Right lung (tissue), 5 donors: ENCODE measurements around the gene HOMEZ. TPM values are rescaled to one million over a fixed set of nuclear protein-coding genes. Genes with fewer than 3 reads are reported as not detected.

ENCODE experiments used
- DNase-seq, 2 donors: peaks; one replicate each; pipeline ENCODE4 v3.0.0-alpha.2; 2013
- polyA plus RNA-seq, 5 donors: library from polyadenylated mRNA; unstranded; fragments of 120-200 nt; gene quantifications; one replicate each; pipeline versions ENCODE4 v1.2.1 to v1.2.3, GENCODE V29; 2013; ENCODE audit warnings: inconsistent platforms in 1 of 5, low replicate concordance in 1 of 5; ENCODE audit not compliant: insufficient read length in 5 of 5, insufficient read depth in 1 of 5

Gene HOMEZ
- polyA plus RNA-seq, 5 donors, result 15.2 to 19.3 (median 16.4) TPM

DNA sequence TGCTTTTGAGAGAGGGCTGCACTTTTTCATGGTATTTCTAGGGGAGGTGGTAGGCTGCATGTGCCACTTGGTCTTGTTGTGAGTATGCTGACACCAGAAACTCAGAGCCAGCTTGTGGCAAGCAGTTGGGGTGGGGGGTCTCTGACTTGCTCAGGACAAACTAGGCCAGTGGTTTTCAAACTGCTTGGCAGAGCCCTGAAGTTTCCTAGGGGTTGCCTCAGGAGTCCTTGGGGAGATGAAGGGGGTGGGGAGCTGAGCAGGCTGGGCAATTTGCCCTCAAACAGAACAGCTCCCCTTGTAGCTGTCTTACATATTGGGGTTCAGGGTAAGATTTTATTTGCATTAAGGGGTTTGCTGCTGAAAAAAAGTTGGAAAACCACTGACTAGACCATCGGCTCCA lies 24.6 kb upstream of the HOMEZ start:
- no peak for DNase-seq

DNA sequence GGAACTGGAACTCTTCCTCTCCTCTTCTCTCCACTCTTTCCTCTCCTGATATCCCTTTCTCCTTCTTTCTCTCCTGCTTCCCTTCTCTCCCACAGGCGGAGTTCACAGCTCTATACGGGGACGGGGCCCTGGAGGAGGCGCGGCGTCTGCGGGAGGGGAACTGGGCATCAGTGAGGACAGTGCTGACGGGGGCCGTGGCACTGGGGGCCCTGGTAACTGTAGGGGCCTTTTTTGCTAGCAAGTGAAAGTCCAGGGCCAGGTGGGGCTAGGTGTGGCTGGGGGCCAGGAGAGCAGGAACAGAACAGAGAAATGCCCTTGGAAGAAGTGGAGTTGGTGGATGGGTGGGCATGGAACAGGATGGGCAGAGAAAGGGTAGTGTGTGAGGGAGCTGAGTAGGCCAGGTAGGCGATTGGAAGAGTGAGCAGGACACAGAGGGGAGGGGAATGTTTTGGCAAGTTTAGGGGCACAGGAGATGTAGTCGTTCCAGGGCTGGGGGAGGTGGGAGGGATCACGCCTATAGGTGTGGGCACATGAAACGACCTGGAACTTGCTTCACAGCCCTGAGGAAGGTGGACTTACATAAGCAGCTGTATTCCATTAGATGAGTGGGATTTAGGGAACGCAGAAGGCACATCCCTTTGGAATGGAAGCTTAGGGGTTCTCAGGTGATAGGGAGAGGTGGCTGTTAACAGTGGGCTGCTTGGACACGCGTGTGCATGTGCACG lies 23.0 kb upstream of the HOMEZ start:
- DNase-seq, result no peak

DNA sequence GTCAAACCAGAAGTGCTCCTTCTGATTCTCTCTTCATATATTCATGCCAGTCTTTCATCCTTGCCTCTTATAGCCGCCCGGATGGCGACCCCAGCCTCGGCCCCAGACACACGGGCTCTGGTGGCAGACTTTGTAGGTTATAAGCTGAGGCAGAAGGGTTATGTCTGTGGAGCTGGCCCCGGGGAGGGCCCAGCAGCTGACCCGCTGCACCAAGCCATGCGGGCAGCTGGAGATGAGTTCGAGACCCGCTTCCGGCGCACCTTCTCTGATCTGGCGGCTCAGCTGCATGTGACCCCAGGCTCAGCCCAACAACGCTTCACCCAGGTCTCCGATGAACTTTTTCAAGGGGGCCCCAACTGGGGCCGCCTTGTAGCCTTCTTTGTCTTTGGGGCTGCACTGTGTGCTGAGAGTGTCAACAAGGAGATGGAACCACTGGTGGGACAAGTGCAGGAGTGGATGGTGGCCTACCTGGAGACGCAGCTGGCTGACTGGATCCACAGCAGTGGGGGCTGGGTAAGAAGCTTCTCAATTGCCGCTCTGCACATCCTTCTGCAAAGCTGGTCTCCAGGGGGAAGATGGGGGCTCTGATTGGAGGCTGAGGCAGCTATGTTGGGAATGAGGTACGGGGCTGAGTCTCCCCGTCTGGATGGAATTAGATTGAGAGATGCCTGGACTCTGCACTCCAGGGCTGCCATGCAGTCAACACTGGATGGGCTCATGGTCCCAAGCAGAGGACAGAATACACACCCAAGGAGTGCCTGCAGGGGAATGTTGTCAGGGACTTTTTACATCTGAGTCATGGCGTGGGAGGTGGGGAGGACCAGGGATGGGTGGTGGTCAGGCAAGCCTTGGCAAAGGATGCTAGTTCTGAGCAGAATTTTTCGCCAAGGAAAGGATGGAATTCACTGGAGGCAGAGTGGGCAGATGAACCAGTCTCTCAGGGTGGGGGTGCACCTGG lies 22.0 kb upstream of the HOMEZ start:
- no peak for DNase-seq

DNA sequence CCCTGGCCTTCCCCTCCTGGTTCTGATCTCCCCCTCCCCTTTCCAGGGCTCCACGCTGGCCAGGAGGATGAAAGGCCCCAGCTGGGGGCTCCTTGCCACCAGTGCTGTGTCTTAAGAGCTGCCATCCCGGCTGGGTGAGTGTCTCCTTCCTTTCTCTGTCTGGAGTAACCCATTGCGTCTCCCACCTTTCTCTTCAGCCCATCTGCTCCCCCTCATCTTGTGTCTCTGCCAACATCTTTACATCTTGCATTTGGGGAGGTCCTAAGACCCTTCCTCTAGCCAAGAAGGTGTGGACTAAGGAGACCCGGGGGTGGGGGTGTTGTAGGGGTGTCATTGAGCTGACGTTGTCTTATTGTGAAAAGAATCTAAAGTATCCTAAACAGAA lies 21.2 kb upstream of the HOMEZ start:
- no peak for DNase-seq

DNA sequence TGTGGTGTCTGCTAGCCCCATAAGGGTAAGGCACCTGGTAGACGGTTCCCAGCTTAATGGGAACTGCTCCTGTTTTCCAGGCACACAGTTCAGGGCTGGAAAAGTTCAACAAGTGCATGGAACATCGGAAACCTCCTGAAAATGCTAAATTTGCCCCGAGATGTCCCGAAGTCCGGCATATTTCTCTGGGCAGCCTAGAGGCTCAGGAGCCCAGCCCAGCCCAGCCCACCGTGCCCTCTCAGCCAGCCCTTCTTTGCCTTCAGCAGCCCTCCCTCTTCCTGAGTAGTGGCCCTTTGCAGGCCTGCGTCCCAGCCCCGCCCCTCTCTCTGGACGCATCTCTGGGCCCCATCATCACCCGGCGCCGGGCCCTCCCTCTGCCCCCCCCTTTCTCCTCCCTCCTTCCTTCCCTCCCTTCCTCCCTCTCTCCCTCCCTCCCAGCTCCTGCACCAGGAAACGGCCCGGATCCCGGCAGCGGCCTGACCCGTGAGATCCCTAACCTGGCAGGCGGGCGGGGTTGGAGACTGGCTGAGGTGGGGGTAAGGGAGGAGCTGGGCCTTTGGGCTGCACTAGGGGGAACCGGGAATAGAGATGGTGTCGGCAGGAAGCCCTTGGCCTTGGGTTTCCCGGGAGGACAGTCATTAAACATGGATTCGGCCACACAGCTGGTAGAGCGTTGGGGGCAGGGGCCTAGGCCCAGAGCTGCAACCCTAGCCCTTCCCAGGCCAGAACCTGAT lies 20.6 kb upstream of the HOMEZ start, which contains the start of gene BCL2L2:
Gene BCL2L2, plus strand, starts transcription at position 422 of the 734 bp plus-strand sequence. CDS start 935 bp downstream, outside the sequence.
- DNase-seq, result peak; percentile 91 to 93

DNA sequence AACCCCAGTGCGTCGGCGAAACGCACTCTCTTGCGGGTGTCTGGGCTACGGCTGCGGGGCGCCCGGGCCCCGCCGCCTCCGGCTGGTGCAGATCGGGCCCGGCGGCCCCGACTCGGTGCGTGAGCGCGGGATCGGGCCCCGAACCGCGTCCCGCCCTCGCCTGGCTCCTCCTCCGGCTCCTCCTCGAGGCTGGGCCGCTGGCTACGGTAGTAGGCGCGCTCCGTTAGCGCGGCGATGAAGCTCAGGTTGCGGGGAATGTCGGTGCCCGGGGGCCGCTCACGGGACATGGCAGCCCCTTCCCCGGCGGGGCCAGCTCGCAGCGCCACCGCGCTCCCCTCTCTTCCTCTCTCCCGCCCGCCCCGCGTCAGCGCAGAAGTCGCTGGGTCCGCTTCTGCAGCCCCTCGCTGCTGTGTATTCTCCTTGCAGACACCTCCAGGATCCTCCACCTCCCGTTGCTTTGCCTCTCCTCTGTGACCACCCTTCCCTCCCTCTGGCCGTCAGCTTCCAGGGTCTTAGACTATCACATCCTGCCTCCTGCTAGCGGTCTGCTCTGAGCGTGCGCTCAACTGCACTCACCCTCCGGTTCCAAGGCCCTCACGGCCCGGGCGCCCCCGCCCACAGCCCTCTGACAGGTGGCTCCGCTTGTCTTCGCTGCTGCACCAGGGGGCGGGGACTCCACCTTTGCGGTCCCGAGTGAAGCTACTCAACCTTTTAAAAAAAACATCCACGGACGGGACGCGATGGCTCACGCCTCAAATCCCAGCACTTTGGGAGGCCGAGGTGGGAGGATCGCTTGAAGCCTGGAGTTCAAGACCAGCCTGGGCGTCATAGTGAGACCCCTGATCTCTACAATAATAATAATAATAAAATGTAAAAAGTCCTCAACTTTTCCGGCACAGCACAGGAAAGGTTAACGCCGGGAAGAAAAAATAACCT lies 16.6 kb upstream of the HOMEZ start, which contains the start of gene PPP1R3E:
Gene PPP1R3E, minus strand, starts transcription at position 570 of the 936 bp plus-strand sequence. Its CDS starts 283 bp downstream, at position 287.
- peak; percentile 45 to 47 for DNase-seq

DNA sequence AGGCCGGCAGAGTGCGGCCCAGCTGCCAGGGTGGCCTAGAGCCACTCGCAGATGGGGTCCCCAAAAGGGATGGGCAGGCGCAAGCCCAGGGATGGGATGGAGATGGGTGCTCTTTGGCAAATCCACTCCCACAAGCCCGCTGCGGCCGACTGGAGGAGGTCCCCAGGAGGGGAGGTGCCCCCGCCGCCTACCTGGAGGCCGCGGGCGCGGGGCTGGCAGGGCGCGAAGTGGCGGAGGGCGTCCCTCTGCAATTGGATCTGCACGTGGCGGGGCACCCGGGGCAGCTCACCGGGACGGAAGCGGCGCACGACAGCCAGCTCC lies 16.0 kb upstream of the HOMEZ start:
- no peak for DNase-seq

DNA sequence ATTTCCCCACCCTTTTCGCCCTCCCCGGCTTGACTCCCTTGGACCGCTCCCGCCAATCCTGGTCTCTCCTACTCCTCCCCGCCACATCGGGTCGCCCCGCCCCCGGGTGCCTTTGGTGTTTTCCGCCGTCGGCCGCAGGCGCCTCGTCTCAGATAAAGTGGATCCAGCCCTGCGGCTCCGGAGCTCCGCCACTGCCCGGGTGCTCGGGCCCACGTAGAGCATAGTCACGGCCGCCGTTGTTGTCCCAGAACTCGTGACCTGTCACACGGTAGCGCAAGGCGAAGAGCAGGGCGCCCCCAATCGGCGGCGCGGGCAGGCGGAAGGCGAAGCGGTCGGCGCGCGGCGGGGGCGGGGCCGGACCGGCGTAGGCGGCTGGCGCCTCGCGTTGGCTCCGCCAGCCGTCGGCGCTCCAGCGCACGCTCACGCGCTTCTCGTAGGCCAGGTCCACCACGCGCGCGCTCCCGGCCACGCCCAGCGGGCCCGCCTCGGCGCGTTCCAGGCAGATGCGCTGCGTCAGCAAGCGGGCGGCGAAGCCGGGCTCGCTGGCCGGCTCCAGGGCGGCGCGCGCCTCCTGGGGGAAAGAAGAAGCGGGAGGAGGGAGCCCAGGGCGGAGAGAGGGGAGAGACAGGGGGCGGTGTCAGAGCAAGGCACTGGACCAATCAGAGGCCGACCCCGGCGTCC lies 15.5 kb upstream of the HOMEZ start:
- DNase-seq, result peak; percentile 99 to 100

DNA sequence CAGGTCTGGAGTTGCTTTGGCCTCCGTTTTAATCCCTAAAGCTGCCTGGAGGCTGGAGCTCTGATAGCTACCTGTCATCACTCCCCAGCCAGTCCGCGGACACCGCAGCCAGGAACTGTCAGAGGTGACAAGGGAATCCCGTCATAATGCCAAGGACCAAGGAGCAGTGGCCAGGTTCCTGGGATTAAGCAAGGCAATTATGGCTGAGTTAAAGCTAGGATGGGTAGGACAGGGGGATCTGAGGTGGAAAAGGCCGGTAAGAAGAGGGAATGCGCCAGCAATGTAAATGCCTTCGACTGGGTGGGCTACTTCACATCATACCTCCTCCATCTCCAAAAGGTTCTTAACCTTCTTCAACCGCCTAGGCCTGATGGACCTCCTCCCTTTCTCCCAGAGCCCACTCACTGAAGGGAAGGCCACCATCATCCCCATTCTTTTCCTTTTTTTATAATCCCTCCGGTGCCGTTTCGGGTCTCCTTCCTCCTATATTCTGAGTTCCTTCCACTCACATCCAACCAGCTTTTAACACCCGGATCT lies 14.8 kb upstream of the HOMEZ start:
- DNase-seq, result peak in 1 of 2 donors; percentile 39

DNA sequence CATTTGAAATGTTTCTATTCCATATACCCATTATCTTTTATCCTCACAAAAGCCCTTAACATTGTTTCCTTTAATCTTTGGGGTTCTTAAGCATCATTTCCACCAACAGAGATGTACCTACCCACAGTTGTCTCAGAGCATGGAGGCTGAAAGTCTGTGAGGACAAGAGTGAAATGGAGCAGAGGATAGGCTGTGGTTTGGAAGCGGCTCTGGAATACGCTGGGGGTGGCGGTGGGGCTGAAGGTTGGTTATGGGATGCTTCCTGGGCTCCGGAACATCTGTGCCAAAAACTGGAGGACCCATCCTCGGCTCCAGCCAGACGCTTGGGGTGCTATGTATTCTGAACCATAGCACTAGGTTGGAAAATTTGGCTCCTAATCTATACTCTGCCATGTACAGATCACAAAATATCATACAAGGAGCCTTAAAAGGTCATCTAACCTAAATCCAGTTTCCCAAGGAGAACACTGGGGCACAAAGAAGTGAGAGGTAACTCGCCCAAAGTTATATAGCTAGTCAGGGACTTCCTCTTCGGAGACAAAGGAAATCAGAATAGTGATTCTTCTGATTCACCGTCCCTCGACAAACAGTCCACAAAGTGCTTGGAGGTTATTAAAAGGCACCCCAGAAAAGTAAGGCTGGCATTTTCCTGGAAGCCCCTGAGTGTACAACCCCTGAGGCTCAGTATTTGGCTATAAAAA lies 14.2 kb upstream of the HOMEZ start:
- DNase-seq, result no peak

DNA sequence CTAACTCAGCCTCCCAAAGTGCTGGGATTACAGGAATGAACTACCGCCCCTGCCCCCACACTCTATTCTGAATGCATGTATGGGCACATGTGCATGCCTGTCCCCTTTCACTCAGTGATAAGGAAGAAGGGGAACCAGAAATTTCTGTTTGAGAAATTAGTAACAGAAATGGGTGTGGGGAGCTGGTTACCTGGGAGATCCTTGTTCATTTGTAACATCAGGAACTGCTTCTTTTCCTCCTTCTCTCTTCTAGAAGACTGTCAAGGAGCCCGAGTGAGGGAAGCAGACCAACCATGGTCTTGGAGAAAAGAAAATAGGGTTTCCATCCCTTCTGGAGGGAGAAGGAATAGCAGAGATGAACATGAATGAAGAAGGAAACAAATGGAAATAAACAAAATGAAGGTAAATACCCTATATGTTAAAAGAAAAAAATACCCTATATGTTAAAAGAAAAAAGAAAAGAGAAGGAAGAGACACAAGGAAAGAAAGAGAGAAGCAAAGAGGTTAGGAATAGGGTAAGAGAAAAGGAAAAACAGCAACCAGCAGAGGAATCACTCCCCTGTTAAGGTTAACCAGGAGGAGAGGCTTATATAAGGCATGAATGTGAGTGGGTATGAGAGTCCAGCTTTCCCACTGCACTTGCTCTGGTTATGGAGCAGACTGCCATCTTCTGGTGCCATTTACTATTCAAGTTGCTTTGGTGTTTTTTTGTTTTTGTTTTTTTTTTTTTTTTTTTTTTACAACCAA lies 13.5 kb upstream of the HOMEZ start:
- DNase-seq, result peak in 1 of 2 donors; percentile 27

DNA sequence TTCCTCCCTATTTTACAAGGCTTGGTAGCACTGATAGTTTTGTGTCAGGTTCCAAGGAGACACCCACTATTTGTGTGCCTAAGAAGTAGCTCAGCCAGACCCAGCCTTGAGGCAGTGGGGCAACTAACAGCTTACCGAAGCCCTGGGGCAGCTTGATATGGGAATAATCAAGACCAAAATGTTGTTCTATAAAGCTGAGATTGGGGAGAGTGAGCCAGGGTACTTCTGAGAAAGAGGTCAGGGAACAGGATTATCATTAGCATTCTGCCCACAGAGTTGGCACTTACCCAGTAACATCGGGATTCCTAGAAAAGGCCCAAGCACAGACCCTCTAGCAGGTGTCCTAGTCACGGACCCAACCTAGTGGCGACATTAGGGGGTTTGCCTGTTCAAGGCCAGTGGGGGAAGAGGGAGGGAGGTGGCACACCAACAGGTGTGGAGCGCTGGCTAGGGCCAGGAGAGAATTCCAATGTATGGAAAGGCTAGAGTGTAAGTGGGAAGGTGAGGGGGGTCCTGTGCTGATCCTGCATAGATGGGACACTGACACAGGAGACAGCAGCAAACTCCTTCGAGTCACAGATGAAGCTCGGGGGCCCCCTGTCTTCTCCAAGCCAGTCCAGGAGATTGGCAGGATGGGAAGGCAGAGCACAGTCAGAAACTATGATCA lies 11.8 kb upstream of the HOMEZ start:
- no peak for DNase-seq

DNA sequence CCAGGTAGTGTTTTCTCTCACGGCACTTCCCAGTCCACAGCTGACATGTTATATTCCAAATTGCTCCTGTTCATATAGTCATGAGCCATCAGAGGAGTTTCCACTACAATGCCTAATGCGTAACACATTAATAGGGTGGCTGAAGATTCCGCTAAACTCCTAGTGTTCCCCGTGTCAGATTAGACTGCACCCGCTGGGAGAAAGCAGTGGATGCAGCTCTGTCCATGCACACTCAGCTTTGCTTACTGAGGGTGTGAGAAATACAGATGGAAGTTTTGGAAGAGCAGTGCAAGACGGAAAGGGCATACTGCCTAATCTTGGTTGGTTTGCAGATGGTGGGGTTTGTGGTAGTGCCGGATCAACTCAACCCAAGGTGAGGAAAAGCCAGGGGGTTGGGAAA lies 11.2 kb upstream of the HOMEZ start:
- DNase-seq, result no peak

DNA sequence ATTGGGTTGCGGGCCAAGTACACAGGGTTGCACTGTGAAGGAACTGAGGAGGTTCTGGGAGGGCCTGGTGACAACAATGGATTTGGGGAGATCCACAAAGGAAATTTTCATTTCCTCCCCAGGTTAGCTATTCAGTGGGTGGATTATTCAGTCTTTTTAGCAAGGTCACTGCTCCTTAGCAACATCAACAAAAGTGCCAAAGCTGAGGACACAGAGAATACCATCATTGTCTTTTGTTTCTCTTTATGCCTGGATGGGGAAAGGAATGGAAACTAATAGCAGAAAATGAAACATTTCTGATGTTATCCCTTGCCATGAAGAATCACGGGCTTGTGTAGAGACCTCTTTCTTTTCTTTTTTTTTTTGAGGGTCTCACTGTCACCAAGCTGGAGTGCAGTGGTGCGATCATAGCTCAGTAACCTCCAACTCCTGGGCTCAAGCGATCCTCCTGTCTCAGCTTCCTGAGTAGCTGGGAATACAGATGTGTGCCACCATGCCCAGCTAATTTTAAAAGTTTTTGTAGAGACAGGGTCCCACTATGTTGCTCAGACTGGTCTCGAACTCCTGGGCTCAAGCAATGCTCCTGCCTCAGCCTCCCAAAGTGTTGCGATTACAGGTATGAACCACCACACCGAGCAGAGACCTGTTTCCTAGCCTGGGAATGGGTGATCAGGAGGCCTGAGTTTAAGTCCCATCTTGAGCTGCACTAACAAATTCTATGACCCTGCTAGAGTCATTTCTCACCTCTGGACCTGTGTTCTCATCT lies 10.3 kb upstream of the HOMEZ start:
- no peak for DNase-seq

DNA sequence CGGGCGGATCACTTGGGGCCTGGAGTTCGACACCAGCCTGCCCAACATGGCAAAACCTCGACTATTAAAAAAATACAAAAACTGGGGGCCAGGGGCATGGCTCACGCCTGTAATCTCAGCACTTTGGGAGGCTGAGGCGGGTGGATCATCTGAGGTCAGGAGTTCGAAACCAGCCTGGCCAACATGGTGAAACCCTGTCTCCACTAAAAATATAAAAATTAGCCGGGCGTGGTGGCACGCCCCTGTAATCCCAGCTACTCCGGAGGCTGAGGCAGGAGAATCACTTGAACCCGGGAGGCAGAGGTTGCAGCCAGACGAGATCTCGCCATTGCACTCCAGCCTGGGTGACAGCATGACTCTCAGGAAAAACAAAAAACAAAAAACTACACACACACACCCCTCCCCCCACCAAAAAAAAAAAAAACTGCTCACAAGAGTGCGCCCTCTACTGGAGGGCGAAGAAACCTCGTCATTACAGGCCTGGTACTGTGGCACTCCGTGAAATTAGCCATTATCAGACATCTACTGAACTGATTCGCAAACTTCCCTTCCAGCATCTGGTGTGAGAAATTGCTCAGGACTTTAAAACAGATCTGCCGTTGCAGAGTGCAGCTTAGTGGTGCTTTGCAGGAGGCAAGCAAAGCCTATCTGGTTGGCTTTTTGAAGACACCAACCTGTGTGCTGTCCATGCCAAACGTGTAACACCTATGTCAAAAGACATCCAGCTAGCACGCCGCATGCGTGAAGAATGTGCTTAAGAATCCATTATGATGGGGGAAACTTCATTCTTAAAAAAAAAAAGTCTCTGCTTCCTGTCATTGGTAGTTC lies 9.0 kb upstream of the HOMEZ start:
- DNase-seq, result peak in 1 of 2 donors; percentile 49

DNA sequence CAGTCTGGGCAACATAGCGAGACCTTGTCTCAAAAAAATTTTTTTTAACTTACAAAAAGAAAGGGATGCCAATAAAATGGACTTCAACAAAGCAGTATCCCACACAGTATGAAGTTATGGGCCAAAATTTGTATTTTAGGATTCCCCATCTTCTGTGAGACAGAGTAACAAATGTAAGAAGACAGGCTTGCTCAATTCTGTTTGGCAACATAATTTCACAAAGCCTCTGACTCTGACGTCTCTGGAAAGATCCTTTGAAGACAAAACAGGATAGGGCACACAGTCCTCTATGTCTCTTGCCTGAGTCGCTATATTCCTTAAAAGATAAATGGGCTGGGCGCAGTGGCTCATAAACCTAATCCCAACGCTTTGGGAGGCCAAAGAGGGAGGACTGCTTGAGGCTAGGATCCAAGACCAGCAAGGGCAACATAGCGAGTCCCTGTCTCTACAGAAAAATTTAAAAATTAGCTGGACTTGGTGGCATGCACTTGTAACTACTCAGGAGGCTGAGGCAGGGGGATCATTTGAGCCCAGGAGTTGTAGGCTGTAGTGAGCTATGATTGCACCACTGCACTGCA lies 1.1 kb upstream of the HOMEZ start:
- DNase-seq, result no peak
